NCI-H82 treated with DMSO at 0.1 percent for 48 hours (cell line): ENCODE measurements around the gene PIK3R4.

Experiments
- DNase-seq: peaks from one replicate; lab custom pipeline; 2025; ENCODE audit not compliant: unreplicated experiment; lab: John Stamatoyannopoulos, UW

The PIK3R4 gene

DNA sequence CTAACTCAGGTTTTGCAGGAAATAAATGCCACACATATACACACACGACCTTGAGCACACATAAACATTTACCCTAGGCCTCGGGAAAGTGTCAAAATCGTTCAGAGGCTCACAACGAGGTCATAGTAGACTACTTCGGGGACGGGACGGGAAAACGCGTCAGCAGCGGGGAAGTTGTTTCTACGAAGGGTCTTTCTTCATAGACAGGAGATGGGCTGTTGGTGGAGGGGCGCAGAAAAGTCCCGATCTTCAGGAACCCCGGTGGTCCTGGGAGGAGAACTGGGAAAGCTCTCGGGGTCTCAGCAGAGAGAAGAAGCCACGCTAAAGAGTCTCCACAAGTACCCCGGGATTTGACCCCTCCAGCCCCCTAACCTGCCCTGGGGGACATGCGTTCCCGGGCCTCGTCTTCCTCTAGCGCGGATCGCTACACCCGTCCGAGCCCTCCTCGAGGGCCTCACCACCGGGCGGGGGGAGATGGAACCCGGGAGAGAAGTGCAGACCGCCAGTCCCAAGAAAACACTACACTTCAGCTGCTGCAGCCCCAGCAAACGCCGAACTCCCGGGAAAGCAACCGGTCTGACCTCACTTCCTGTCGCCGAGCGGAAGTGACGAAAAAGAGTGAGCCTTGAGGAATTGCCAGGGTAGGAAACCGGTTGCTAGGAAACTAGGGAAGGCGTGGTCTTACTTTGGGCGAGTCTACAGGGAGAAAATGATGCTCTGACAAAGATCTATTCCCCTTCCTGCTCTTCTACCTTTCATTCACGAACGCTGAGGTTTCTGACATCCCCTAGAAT is at the start of gene PIK3R4:
Gene PIK3R4 (minus strand): TSS at position 584 of the 794 bp plus-strand sequence. CDS start 1,611 bp downstream, outside the sequence.
- DNase-seq, result peak; percentile 97

- DNase-seq, result no peak
Observed at GRCh38 chr3:130795396-130795795, 48.8 kb upstream of the PIK3R4 start.

DNA sequence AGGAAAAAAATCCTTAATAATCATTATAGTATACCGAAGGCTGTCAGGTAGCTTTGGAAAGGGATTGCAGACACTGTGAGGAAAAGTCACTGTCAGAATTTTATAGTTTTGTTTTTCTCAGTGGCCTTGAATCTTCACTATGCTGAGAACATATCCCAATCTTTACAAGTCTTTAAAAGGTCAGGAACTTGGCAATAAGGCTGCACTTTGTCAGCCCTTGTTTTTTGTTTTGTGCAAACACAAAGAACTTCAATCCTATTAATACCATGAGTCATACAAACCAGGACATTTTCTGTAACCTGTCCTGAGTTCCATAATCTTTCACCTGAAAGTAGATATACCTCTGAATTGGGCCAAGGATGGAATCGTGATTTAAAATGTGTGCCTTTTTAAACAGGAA is 45.6 kb upstream of the PIK3R4 start:
- no peak for DNase-seq

DNA sequence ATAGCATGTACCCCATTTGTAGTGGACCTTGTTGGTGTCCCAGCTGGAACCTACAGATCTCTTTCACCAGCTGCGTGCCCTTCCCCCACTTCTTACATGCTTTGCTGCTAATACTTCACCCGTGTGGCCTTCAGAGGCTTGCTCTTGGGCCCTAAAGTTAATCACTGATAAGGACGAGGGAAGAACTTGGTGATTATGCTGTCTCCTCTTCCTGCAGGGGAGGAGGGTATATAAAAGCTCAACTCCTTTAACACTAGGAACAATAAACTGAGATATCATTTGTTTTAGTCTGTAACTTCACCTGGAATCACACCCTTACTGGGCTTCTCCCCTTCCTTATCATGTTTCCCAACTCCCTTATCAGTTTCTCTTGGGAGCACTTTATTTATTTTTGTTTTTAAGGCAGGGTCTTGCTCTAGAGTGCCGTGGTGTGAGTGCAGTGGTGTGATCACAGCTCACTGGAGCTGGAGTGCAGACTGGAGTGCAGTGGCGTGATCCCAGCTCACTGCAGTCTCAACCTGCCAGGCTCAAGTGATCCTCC is 43.2 kb upstream of the PIK3R4 start:
- no peak for DNase-seq

GRCh38 chr3:130787422-130788068 is 40.9 kb upstream of the PIK3R4 start:
- no peak for DNase-seq

DNA sequence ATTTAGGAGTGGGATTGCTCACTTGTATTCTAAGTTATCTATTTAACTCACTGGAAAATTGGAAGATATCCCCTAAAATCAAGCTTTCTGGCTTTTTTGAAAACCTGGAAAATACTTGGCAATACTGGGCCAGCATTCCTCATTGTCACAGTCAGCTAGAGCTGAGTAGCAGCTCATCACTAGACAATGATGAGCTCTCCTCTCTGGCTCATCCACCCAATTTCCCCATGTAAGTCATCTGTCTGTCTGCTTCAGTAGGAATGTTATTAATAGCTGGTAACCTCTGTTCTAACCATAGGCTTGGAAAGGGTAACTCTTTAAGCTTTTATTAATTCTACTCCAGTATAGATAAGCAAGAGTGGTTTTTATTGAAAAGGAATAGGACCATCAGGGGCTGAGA is 39.7 kb upstream of the PIK3R4 start:
- no peak for DNase-seq

DNA sequence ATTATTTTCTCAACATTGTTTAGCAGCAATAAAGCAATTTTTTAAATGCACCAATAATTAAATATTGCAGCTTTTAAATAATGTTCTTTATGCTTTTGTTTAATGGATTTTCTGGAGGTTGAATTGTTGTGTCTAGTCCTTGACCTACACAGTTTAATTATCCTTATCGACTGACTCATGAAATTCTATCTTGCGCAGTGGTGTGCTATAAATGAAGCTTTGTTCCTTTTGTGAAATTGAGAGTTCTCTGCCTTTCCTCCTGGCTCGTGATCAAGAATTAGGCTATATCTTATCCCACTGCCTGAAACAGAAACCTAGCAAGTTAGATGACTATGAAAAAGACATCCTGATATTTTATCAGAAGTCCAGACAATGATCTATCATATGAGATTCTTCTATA is 37.0 kb upstream of the PIK3R4 start:
- DNase-seq, result no peak

DNA sequence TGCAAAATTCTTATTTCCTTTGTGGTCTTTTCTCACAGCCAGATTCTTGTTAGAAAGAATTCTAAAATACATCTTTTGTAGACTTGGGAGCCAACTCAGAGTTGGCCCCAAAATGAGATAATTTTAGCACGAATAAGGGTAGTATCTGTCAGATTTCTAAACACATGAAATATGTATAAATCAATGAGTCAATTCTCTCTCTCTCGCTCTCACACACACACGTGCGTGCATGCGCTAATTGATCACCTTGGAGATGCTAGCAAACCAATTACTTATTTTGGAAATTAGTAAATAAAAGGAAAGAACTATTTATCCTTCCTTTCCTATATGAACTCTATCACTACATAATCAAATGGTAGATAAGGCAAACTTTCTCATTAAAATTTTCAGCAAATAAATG is 32.9 kb upstream of the PIK3R4 start:
- DNase-seq, result no peak

- DNase-seq, result no peak
Observed at GRCh38 chr3:130779031-130779430, 32.4 kb upstream of the PIK3R4 start.

DNA sequence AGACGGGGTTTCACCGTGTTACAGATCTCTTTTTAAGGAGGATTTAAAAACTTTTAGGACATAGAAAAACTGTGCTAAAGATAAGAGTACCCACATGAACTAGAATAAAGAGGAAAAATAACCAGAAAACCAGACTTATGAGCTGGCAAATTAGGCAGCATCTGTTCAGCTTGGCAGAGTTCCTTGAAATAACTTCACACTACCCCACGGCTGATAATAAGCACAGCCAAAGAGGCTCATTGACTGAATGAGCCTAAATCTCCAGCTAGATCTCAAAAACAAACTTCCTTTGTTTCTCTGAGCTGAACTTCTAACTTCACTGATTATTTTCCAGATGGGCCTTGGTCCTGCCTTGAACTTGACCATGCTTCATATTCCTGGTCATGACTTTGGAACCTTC is 26.7 kb upstream of the PIK3R4 start:
- DNase-seq, result no peak

GRCh38 chr3:130772129-130772528 is 25.5 kb upstream of the PIK3R4 start:
- DNase-seq, result peak; percentile 15

DNA sequence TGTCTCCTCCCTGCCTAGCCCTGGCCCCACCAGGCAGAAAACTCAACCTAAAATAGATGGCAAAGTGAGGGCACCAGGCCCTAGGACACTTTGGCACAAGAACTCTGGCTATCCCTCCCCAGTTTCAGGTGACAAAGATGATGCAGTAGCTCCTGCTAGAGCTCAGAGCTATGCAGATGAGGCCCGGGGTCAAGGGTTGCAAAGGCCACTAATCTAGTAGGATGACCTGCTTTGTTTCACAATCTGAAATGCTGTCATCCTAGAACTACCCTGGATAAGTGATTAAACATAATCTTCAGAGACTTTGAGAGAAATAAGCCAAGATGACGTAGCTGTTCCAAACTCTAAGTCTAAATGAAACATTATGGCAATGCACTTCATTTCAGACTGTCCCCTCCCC is 24.0 kb upstream of the PIK3R4 start:
- no peak for DNase-seq

- no peak for DNase-seq
Observed at GRCh38 chr3:130761730-130762311, 15.2 kb upstream of the PIK3R4 start.

- no peak for DNase-seq
Observed at GRCh38 chr3:130760922-130761321, 14.3 kb upstream of the PIK3R4 start.

DNA sequence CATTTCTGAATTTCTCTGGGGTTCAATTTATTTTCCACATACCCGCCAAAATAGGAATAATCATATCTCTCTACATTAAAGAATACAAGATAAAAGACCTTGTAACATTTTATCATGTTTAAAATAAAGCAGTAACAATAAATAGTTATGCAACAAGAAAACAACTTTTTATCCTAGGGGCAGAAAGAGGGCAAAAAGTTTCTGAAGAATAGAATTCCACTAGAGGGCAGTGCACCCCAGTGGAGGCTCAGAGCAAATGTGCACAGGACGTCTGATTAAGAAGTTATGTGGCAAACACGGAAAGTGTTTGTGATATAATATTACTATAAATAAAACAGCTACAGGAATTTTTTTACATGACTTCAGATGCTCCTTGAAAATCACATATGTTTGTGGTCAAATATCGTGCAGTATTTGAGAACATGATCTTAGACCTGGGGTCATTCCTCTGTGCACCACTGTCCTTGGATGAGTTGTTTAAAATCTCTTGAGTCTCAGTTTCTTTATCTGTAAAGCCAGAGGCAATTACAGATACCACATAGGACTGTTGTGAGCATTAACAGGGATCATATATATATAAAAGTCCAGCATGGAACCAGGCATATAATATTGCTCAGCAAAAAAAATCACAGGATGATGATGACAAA is 13.2 kb upstream of the PIK3R4 start:
- peak; percentile 16 for DNase-seq

DNA sequence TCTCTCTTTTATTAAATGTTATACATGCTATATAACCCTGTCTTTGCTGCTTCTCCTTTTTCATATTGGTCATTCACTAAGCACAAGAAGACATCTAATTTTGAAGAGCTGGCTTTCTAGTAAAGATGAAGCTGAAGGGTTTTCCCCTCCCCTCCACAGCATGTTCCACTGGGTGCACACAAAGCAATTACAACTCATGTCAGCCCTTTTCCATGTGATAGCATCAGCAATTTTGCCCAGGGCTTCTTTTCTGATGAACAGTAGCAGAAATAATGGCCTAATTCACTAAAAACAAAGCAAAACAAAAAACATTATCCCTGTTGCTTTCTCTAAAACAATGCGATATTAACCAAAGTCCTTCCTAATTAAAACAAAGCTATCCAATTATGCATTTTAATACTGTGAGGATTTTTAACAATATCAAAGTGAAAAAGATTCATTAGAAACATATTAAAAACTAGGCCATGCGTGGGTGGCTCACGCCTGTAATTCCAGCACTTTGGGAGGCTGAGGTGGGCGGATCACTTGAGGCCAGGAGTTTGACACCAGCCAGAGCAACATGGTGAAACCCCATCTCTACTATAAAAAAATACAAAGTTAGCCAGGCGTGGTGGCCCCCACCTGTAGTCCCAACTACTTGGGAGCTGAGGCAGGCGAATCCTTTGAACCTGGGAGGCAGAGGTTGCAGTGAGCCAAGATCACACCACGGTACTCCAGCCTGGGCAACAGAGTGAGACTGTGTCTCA is 12.2 kb upstream of the PIK3R4 start:
- DNase-seq, result no peak

GRCh38 chr3:130757611-130758150 is 11.1 kb upstream of the PIK3R4 start:
- DNase-seq, result no peak

GRCh38 chr3:130755666-130756065 is 9.0 kb upstream of the PIK3R4 start:
- DNase-seq, result no peak

GRCh38 chr3:130748981-130749380 is 2.4 kb upstream of the PIK3R4 start:
- no peak for DNase-seq

DNA sequence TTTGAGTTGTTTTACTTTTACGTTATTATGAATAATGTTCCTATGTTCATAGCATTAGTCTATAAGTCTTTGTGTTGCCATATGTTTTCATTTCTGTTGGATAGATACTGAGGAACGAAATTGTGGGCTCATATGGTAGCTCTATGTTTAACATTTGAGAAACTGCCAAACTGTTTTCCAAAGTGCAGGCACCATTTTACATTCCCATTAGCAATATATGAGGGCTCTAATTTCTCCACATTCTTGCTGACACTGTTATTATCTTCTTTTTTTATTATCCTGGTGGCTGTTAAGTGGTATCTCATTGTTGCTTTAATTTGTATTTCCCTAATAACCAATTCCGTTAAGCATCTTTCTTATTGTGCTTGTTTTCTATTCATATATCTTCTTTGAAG is 1.8 kb upstream of the PIK3R4 start:
- DNase-seq, result no peak

GRCh38 chr3:130743354-130743753 is 3.3 kb downstream of the PIK3R4 start:
- no peak for DNase-seq
